ENCODE results near the gene GCNA.

GCNA gene

DNA sequence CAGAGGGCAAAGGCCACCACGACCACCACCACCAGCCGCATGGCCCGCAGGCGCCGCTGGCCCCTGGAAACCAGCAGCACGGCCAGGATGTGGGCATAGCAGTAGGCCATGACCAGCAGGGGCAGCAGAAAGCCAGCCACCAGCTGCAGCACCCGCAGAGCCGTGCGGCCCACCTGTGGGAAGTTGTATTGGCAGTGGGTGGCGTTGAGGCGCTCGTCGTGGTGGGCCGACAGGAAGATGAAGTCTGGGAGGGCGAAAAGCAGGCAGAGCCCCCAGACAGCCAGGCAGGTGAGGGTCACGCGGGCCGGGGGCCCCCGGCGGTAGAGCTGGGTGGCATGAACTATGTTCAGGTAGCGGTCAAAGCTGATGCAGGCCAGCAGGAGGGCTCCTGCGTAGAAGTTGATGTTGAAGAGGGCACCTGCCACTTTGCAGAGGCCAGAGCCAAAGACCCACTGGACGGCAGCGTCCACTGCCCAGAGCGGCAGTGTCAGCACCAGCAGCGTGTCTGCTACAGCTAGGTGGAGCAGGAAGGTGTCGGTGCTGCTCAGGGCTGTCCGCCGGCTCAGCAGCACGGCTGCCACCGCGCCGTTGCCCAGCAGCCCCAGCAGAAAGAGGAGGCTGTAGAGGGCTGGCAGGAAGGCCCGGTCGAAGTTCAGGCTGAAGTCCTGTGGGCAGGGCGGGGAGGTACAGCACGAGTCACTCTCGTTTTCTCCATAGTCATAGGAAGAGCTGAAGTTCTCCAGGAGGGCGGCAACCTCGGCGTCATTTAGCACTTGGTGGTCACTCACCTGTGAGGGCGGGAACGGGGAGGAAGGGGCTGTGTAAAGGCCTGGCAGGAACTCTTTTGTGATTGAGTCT is 38.7 kb downstream of the GCNA start:
- DNase-seq: peak in 2 of 51 donors; percentile 1 to 100

DNA sequence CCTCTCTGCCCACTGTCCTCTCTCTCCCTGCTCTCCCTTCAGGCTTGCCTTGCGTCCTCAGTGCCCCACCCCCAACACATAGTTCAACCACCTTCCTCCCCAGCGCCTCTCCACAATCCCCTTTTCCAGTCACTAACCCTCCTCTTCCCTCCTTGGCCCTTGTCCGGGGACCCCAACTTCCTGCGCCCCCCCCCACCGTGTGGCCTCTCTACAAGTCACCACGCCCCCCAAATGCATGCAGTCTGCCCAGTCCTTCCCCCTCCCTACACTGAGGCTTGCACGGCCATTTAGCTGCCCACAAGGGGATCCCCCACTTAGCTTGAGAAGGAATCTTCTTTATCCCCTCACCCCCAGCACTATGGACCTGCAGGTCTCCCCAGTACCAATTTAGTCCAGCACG is 39.5 kb downstream of the GCNA start:
- no peak for DNase-seq

DNA sequence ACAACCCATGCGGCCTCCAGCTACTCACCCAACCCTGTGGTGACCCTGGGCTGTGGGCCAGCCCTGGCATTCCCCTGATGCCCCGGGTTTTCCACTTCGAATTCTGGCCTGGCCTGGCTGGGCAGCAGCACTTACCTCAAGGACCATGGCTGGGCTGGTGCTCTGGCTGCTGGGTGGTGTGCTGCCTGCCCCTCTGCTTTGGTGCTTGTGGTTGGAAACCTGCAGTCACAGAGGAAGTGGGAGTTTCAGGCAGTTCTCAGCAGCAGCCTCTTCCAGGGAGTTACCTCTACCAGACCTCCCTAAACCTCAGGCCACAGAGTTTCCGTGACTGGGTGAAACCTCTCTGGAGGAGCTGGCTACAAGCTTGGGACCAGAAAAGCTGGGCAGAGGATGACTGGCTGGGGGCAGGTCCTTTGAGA is 40.1 kb downstream of the GCNA start, which contains the start of gene CXCR3:
TSS of gene CXCR3 (minus strand) at position 209 of the 419 bp plus-strand sequence. CDS start at position 147, 62 bp downstream.
- DNase-seq: peak in 1 of 51 donors; percentile 0

DNA sequence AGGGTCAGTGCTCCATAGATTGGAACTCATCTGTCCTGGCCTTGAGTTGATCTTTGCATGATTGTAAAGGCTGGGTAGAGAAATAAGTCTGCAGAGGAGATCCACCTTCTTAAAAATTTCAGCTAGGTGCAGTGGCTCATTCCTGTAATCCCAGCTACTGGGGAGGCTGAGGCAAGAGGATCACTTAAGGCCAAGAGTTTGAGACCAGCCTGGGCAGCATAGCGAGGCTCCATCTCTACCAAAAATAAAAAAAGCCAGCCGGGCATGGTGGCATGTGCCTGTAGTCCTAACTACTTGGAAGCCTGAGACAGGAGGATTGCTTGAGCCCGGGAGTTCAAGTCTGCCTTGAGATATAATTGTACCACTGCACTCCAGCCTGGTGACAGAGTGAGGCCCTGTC is 40.5 kb downstream of the GCNA start:
- DNase-seq: no peak

DNA sequence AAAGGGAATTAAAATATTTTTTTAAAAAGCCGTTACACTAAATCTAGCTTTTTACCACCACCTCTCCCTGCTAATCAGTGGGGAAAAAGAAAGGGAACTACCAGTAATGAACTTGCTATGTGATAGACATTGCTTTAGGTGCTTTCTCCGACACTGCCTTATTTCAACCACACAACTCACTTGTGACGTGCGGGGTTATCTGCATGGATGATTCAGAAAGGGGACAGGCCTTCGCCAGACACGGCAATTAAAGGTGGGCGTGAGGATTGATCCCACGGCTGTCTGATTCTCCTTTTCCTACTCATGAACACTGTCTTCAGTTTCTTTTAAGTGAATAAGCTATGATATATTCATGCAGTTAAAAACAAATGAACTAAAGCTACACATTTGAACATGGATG is 41.0 kb downstream of the GCNA start:
- no peak for DNase-seq

DNA sequence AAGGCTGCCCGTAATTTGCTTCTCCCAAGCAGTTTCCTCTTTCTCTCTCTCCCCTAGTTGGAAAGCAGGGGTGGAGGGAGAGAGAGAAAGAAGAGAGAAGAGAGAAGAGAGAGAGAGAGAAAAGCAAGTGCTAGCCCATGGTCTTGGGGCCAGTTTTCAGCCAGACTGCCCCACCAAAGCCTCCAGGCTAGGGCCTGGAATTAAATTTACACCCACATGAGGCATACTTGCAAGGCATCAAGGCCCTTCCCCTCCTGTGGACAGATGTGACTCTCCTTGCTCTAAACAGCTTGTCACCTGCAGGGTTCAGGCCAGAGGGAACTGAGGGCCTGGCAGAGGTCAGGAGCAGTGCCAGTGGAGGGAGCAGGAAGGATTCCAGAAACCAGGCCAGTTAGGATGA is 41.7 kb downstream of the GCNA start:
- DNase-seq: no peak

DNA sequence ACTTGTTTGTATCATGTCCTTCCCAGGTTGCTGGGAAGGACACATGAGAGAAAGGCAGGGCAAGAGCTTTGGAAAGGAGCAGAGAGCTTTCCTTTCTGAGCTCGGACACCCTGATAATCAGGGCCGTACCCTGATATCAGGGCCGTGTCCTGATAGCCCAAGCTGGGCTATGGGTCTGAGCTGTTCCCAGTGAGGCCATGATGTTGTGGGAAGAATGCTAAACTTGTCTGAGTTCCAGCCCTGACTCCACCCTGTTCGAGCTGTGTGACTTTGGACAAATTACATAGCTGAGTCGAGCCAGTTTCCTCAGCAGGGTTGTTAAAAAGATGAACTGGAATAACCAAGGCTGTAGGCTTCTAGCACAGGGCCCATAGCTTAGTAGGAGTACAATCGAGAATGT is 43.4 kb downstream of the GCNA start:
- no peak for DNase-seq

DNA sequence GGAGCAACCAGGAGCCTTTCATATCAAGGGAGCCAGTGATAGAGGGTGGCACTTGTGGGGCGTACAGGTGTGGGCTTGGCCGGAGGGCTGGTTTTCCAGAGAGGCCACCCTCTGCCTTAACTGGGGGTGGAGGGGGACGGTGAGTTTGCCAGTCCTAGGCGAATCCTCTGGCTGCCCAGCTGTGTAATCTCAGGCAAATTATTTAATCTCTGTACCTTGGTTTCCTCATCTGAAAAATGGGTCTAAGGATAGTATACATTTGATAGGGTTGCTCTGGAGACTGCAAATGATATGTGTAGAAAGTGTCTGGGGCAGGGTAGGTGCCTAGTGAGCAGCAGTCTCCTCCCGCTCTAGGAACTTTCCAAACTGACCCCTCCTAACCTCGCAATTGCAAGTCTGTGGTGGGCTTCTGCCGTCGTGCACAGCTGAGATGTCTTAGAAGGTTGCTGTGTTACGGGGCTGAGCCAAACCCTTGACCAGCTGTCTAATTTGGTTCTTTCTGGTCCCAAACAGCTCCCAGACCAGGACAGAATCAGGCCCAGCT is 43.9 kb downstream of the GCNA start:
- no peak for DNase-seq

DNA sequence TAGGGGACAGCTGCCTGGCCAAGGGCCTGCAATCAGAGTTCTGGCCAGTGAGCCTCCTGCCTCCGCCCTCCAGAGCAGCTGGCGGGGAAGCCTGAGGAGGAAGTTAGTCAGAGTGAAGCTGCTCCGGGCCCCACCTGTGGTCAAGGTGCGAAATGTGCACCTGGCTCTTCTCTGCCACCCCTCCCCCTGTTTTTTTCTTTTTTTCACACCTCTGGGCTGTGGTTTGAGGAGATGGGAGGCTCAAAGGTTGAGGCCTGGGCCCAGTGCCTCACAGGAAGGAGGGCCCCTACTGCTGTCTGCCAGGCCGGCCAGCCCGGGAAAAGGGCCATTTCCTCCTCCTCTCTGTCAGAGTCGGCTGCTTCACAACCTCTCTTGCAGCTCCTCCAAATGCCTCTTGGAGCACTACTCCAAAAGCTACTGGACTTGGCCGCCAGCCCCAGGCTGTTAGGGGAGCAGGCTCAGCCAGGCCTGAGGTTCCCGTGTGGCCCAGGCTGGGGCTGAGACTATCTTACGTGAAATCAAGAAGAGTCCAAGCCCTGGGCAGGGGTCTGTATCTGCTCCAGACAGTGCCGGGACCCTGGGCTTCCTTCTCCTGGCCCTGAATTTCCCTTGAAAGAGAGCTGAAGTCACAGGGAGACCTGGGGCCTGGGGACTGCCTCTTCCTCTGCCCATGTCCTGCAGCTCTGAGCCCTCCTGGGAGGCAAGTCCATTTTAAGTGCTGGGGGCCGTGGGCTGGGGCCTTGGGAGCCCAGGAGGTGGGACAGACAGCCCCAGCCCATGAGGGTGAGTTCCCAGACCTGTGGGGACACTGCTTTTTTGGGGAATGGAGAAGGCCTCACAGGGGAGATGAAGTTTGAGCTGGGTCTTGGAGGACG is 44.6 kb downstream of the GCNA start:
- DNase-seq: peak in 38 of 51 donors; percentile 0 to 73 (median 30)

DNA sequence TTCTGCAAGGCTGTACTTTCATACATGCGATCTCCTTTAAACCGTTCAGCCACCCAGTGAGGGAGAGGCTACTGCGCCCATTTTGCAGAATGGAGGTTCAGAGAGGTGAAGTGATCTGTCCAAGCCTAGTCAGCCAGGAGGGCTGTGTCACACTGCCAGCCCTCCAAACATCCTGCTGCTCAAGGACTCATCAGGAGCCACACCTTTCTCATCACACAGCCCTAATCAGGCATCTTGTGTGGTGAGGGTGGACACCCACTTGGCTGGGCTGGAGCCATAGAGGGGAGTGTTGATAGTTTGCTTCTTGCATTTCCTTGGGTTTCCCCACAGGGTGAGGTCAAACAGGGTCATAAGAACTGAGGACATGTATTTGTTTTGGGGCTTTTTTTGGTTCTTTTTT is 45.5 kb downstream of the GCNA start:
- DNase-seq: no peak

DNA sequence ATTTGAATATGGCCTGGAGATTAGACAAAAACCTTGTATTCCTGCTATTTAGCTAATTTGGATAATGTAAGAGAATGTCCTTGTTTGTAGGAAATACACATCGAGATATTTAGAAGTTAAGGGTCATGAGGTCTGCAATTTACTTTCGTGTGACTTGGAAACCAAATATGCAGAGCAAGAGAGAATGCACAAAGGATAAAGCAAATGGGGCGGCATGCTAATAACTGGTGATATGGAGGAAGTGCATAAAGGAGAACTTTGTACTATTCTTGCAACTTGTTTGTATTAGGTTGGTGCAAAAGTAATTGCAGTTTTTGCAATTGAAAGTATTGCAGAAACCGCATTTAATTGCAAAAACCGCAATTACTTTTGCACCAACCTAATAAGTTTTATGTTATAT is 47.2 kb downstream of the GCNA start:
- DNase-seq: no peak

DNA sequence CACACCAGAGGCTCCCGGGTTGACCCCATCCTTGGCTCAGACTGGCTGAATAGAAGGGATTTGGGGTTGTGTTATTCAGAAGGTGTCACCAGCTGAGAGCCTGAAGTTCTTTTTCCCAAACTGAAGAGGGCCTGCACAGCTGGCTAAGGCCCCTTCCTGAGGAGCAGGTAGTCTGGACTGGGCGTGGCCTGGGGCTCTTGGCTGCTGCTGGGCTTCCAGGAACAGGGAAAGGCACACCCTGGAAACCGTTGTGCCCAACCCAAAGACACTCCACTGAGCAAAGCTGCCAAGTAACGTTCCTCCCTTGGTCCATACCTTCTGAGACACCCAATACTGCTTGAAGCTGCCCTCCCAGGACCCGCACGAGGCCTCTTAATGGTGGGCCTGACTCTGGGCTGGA is 48.3 kb downstream of the GCNA start:
- DNase-seq: no peak

DNA sequence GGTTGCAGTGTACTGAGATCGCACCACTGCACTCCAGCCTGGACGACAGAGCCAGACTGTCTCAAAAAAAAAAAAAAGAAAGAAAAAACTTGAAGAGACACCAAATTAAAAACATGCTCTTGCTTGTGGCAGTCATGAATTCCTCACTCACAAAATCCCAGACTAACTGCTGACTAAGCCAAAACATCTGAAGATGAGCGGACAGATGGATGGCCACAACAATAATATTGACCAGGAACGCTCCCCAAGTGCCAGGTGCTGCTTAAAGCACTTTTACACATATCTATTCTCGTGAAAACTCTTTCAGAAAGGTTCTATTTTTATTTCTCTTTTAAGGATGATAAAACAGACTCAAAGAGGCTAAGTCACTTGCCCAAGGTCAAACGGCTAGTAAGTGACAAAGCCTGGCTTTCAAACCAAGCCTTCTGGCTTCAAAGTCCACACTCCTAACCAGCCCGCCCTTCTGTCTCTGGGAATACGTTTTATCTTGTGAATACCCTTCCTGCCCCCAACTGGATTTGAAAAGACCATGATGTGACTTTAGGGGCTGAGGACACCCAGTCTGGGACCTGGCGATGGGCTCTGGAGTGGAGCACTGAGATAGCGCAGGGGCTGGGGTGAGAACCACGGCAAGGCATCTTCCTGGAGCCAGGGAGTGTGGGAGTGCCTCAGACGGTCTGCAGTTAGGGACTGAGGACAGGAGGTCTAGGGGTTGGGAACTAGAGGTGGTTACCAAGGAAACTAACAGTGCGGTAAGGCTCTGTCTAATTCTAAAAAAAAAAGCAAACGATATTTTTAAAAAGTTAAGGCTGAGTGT is 49.6 kb downstream of the GCNA start:
- no peak for DNase-seq

DNA sequence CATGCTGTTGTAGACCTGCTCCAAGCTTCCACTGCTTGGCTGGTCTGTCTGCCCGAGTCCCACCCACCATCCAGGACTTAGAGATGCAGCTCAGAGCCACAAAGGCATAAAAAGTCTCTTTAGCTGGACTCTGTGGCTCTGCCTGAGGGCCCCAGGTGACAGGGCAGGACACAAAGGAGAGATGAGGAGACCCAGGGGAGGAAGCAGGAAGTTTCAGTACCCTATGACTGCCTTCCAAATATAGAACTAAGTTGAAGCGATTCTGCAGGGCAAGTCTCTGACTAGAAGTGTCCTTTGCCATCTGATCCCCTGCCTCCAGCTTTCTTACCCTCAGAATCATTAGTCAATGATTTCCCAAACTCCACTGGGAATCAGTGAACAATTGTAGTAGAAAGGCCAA is 51.2 kb downstream of the GCNA start:
- DNase-seq: no peak

DNA sequence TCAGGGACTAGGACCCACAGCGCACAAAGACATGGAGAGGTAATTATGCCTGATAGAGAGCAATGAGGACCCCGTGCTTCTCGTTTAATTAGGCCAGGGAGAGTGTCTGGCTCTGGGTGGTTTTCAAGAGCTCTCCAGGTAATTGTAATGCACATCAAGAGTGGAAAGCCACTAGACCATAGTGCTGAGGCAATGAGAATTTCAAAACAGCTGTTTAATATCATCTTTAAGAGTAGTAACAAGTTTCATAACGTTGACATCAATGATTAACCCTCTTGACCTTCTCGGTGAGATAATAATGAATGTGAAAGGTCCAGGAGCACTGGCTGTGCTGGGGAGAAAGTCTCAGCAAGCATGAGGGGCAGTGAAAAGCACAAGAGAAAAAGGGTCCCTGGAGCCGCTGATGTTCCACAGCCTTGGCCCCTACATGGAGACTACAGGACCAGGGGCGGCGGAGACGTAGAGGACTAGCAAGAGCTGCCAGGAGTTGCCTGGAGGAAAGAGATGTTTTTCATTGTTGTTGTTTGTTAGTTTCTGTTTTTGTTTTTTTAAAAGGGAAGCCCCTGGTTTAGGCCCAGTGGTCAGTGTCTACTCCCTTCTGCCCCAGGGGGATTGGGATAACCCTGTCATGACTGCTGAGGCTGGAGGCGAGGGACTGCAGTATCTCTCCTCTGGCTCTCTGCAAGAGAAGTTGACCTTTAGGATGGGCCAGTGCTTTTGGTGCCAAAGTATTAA is 54.9 kb downstream of the GCNA start:
- no peak for DNase-seq

DNA sequence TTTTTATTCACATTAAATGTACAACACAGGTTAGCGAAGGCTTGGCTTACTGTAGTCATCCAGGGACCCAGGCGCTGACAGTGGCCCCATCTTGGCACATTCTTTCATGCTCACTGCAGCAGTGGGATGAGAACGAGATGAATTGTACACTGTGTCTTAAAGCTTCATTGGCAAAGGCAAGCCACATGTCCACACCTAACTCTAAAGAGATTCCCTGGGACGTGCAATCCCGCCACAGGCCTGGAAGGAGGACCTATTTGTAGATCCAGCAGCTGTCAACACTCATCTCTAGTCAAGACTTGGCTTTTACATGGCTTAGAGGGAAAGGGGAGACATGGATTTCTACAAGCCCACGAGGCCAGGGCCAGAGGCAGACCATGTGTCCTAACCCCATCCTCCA is 56.1 kb downstream of the GCNA start:
- no peak for DNase-seq

DNA sequence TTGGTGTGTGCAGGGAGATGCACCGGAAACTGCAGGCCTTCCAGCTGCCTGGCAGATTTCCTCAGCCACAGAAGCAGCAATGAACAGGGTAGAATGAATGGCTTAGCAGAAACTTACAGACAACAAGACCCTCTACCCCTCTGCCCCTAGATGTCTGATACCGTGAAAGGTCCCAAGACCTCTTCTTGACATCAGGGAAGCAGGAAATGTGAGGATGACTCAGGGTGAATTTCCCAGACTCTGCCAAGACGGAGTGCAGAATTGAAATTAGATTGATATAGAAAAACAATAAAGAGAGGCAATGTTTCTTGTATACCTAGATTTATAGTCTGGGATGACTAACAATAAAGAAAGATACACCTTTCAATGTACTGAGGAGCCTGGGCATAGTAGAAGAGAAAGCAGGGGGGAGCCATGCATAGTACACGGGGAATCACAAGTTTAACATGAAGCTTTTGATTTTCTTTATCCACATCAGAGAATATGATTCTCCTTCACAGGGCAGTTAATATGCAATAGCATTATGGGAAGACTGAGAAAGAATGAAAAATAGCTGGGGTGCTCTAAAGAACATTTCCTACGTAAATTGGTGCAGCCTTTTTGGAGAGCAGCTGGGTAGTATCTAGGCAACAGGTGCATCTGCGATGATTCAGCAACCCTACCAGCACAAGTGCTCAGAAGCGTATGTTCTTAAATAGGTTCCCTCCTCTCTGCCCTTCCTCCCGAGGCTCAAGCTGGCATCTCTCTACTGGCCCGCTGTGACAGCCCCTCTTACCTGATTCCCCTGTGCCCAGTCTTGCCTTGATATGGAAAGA is 58.4 kb downstream of the GCNA start:
- DNase-seq: peak in 8 of 51 donors; percentile 0 to 16 (median 6)

DNA sequence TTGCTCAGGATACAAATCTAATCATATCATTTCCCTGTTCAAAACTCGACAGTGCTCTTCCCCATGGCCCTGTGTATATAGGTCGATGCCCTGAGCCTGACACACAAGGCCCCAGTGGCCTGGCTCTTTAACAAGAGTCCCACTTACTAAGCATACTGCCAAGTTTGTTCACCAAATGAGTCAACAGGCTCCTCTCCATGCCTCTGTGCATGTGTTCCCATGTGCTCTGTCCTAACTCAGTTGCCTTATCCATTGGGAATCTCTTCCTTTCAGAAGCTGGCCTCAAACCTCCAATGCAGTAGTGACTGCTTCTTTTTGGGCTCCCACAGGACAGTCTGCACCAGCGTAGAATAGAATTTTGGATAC is 59.0 kb downstream of the GCNA start:
- no peak for DNase-seq

DNA sequence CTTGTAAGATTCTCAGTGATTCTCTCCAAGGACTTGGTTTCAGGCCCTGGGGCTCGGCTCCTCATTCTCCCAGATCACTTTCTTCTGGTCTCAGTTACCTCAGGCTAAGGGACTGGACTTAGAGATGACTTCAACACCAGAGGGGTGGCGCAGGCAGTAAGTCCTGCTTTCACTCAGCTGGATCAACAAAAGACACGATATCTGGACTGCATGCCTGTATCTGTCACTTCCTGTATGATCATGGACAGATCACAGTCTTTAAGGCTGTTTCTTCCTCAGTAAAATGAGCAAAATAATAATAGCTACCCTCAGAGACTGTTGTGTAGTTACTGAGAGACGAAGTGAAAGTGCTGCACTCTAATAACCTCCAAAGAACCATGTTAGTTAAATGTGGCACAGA is 59.6 kb downstream of the GCNA start:
- no peak for DNase-seq

DNA sequence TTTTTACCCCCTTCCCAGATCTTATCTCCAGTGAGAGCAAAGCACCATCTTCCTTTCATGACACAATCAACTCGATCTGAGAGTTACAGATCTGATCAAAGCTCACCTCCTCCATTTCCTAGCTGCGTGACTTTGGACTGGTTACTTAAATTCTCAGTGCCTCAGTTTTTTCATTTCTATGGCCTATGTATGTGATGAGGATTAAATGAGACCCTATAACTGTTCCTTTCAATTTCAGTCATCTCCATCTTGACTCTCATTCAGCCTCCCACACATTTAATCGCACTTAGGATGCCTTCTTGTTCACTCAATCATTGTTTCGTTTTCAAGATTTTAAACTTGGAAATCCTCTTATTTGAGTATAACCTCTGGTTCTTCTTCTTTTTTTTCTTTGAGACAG is 60.2 kb downstream of the GCNA start:
- no peak for DNase-seq
